K562 (cell line): ENCODE measurements around the gene LRMDA. TPM values are rescaled to one million over a fixed set of nuclear protein-coding genes. Genes with fewer than 3 reads are reported as not detected.

ENCODE experiments used
- ATAC-seq: fragments of 200-7000 bp; cut with Tn5 transposase; 3 replicates; pipeline ENCODE4 v1.9.1; 2020; ENCODE audit warnings: moderate library complexity
- BruUV-seq: library from RNA; stranded (reverse); fragments of 400-500 nt; replicated peaks from 2 replicates; lab custom pipeline; 2021; lab: Mats Ljungman, UMichigan
- CTCF ChIA-PET: fragments of 300-600 bp; formaldehyde crosslinking; extraction: SDS; loops from one replicate; lab custom pipeline; 2021; ENCODE audit warnings: low intra/inter-chr PET ratio; lab: Yijun Ruan, JAX
- POLR2A ChIA-PET: fragments of 300-600, 350-650 bp; sonication (Branson Sonifier 250); formaldehyde crosslinking; extraction: SDS; loops from one replicate; lab custom pipeline; 2021; ENCODE audit warnings: antibody characterized with exemption, inconsistent platforms; lab: Yijun Ruan, JAX
- DNase-seq, 4 experiments: peaks; one replicate each; pipeline versions ENCODE4 v3.0.0 to v3.0.0-alpha.2; 2011 to 2018; ENCODE audit warnings: low spot score in 3 of 4, mixed read lengths in 3 of 4; ENCODE audit errors: extremely low read depth in 1 of 4
- FAIRE-seq: peaks from 2 replicates; lab custom pipeline; 2011; peaks lifted over from hg19 to GRCh38; lab: Jason Lieb, UNC
- H2AFZ ChIP-seq: 2 replicates; pipeline ENCODE4 v1.6.0; 2011; ENCODE audit warnings: low read depth, low read length, control low read depth, inconsistent platforms
- H3K27ac ChIP-seq: fragments of 200-600 bp; 3 replicates; pipeline ENCODE4 v1.8.0; 2011; ENCODE audit warnings: low read depth, mild to moderate bottlenecking, control low read depth, inconsistent platforms, low read length, moderate library complexity, mixed read lengths; ENCODE audit errors: extremely low read depth
- H3K27me3 ChIP-seq, 2 experiments: fragments of 300-600 bp in 1 of 2; 2 replicates in 1 of 2; 3 replicates in 1 of 2; pipeline versions ENCODE4 v1.6.0 to v1.8.0; 2011; ENCODE audit warnings: inconsistent platforms in 2 of 2, low read length in 2 of 2, mild to moderate bottlenecking in 1 of 2, mixed read lengths in 1 of 2, moderate library complexity in 1 of 2; ENCODE audit not compliant: control insufficient read depth in 2 of 2, insufficient read depth in 2 of 2
- H3K36me3 ChIP-seq: fragments of 300-600 bp; 3 replicates; pipeline ENCODE4 v1.8.0; 2011; ENCODE audit warnings: mild to moderate bottlenecking, low read length, inconsistent platforms; ENCODE audit not compliant: control insufficient read depth, insufficient read depth
- H3K4me1 ChIP-seq, 2 experiments: fragments of 200-600 bp in 1 of 2; replicated peaks in 1 of 2; 2 replicates in 1 of 2; 3 replicates in 1 of 2; pipeline versions ENCODE4 v1.5.1 to v1.8.0; 2011; ENCODE audit warnings: inconsistent platforms in 2 of 2, low read length in 2 of 2, mild to moderate bottlenecking in 1 of 2, mixed read lengths in 1 of 2, moderate library complexity in 1 of 2; ENCODE audit not compliant: control insufficient read depth in 2 of 2, insufficient read depth in 2 of 2
- H3K4me2 ChIP-seq: 2 replicates; pipeline ENCODE4 v1.6.1; 2011; ENCODE audit warnings: low read length, control low read depth, inconsistent platforms, mixed read lengths; ENCODE audit not compliant: insufficient read depth
- H3K4me3 ChIP-seq: fragments of 200-600 bp; sonication (generic), shearing (Covaris generic); 2 replicates; pipeline ENCODE4 v1.5.1; 2016; ENCODE audit warnings: control low read depth, inconsistent platforms
- H3K79me2 ChIP-seq: fragments of 200-600 bp; 3 replicates; pipeline ENCODE4 v1.8.0; 2011; ENCODE audit warnings: low read length, inconsistent platforms; ENCODE audit not compliant: control insufficient read depth, insufficient read depth
- H3K9ac ChIP-seq, 2 experiments: 2 replicates each; pipeline versions ENCODE4 v1.6.0 to v1.6.1; 2011; ENCODE audit warnings: low read depth in 2 of 2, low read length in 2 of 2, control low read depth in 1 of 2, inconsistent platforms in 1 of 2, mild to moderate bottlenecking in 1 of 2, mixed read lengths in 1 of 2; ENCODE audit not compliant: insufficient read depth in 1 of 2
- H3K9me1 ChIP-seq: one replicate; pipeline ENCODE4 v1.6.0; 2011; ENCODE audit warnings: inconsistent platforms, mild to moderate bottlenecking, low read length, moderate library complexity; ENCODE audit not compliant: control insufficient read depth, insufficient read depth
- H3K9me3 ChIP-seq: replicated peaks from 2 replicates; pipeline ENCODE4 v1.5.1; 2011; ENCODE audit warnings: low read depth, low read length, inconsistent platforms; ENCODE audit not compliant: control insufficient read depth, insufficient read depth
- H4K20me1 ChIP-seq: replicated peaks from 2 replicates; pipeline ENCODE4 v1.6.1; 2011; ENCODE audit warnings: low read length, inconsistent platforms, mixed read lengths; ENCODE audit not compliant: control insufficient read depth, insufficient read depth
- BCOR ChIP-seq: fragments of 450-650 bp; IDR thresholded peaks from 2 replicates; pipeline ENCODE4 v1.6.1; 2016
- CBFA2T2 ChIP-seq: fragments of 450-650 bp; conservative IDR thresholded peaks from 2 replicates; pipeline ENCODE4 v1.6.1; 2017; ENCODE audit warnings: mild to moderate bottlenecking
- CREM ChIP-seq: IDR thresholded peaks from 2 replicates; pipeline ENCODE4 v1.6.1; 2014; ENCODE audit warnings: antibody characterized with exemption, low read depth
- DPF2 ChIP-seq: fragments of 450-650 bp; IDR thresholded peaks from 2 replicates; pipeline ENCODE4 v1.6.1; 2016
- ELK1 ChIP-seq: sonication (generic); formaldehyde crosslinking; IDR thresholded peaks from 2 replicates; pipeline ENCODE4 v1.8.1; 2022; ENCODE audit warnings: missing genetic modification reagents
- FUS ChIP-seq: fragments of 200-400 bp; formaldehyde crosslinking; optimal IDR thresholded peaks from 2 replicates; pipeline ENCODE3; 2017; ENCODE audit warnings: low read depth, low read length
- GABPB1 ChIP-seq: sonication (generic); formaldehyde crosslinking; IDR thresholded peaks from 2 replicates; pipeline ENCODE4 v1.8.0; 2022; ENCODE audit warnings: mild to moderate bottlenecking, missing genetic modification reagents
- HDAC8 ChIP-seq: fragments of 450-650 bp; IDR thresholded peaks from 2 replicates; pipeline ENCODE4 v1.6.1; 2016; ENCODE audit warnings: mild to moderate bottlenecking, missing genetic modification characterization, moderate library complexity, missing compliant biosample characterization
- HOXB6 ChIP-seq: fragments of 250-450 bp; sonication (Bioruptor Pico); IDR thresholded peaks from 2 replicates; pipeline ENCODE4 v1.5.1; 2022; ENCODE audit warnings: mild to moderate bottlenecking, borderline replicate concordance
- IRF2 ChIP-seq: sonication (generic); formaldehyde crosslinking; IDR thresholded peaks from 2 replicates; pipeline ENCODE4 v1.8.1; 2022; ENCODE audit warnings: mild to moderate bottlenecking, missing genetic modification reagents
- KLF16 ChIP-seq: IDR thresholded peaks from 2 replicates; pipeline ENCODE4 v1.6.1; 2016; ENCODE audit warnings: antibody characterized with exemption
- MAX ChIP-seq: sonication (generic); formaldehyde crosslinking; IDR thresholded peaks from 2 replicates; pipeline ENCODE4 v1.9.0; 2022; ENCODE audit warnings: mild to moderate bottlenecking, missing genetic modification reagents
- NFE2 ChIP-seq: IDR thresholded peaks from 2 replicates; pipeline ENCODE4 v1.6.1; 2014; ENCODE audit warnings: antibody characterized with exemption, low read depth
- NRF1 ChIP-seq, 2 experiments: fragments of 450-650 bp; IDR thresholded peaks in 1 of 2; conservative IDR thresholded peaks in 1 of 2; 2 replicates each; pipeline ENCODE4 v1.6.1; 2014; ENCODE audit warnings: mild to moderate bottlenecking in 2 of 2
- RAD51 ChIP-seq: fragments of 450-650 bp; IDR thresholded peaks from 2 replicates; pipeline ENCODE4 v1.7.1; 2016; ENCODE audit warnings: low read depth, mild to moderate bottlenecking, borderline replicate concordance
- SIN3A ChIP-seq, 2 experiments: fragments of 150-350 bp in 1 of 2; IDR thresholded peaks; 2 replicates each; pipeline ENCODE4 v1.6.1; 2011 to 2016; ENCODE audit warnings: borderline replicate concordance in 2 of 2, low read depth in 2 of 2, low read length in 2 of 2, mild to moderate bottlenecking in 2 of 2, moderate library complexity in 2 of 2; ENCODE audit not compliant: control insufficient read depth in 1 of 2
- SMARCE1 ChIP-seq: fragments of 450-650 bp; IDR thresholded peaks from 2 replicates; pipeline ENCODE4 v1.7.1; 2016; ENCODE audit warnings: mild to moderate bottlenecking
- SOX6 ChIP-seq: fragments of 450-650 bp; IDR thresholded peaks from 2 replicates; pipeline ENCODE4 v1.6.1; 2014; ENCODE audit warnings: mild to moderate bottlenecking
- STAG1 ChIP-seq: sonication (generic); formaldehyde crosslinking; IDR thresholded peaks from 2 replicates; pipeline ENCODE4 v1.5.0; 2020; ENCODE audit warnings: missing genetic modification reagents, borderline replicate concordance
- ZBTB17 ChIP-seq: fragments of 450-650 bp; formaldehyde crosslinking; IDR thresholded peaks from 2 replicates; pipeline ENCODE4 v1.4.0; 2020; ENCODE audit warnings: mild to moderate bottlenecking
- ZNF707 ChIP-seq: fragments of 250-450 bp; sonication (Bioruptor Pico); conservative IDR thresholded peaks from 2 replicates; pipeline ENCODE4 v1.8.0; 2022; ENCODE audit warnings: inconsistent platforms, mild to moderate bottlenecking, moderate library complexity
- WGBS: fragments of 100-300 bp; shearing (Covaris generic); methylation state at CpG from one replicate; pipeline ENCODE4 v1.1.6; 2016; ENCODE audit warnings: low coverage, mixed read lengths; ENCODE audit not compliant: insufficient coverage; ENCODE audit errors: missing lambda C conversion rate; 5-methylcytosine and 5-hydroxymethylcytosine counted together
- in situ Hi-C: fragments of 300-500 bp; cut with MboI; formaldehyde crosslinking; loops from 4 replicates; pipeline ENCODE4 v1.15.0; 2018; ENCODE audit warnings: inconsistent platforms, mixed read lengths
- intact Hi-C: fragments of 100-400 bp; cut with micrococcal nuclease; formaldehyde crosslinking; loops from 2 replicates; pipeline ENCODE4 v1.14.2; 2022
- polyA plus RNA-seq, 8 experiments: library from polyadenylated mRNA; depleted of rRNA in 4 of 8; stranded (reverse) in 5 of 8; unstranded in 3 of 8; fragments of >200 nt; fragmentation: Nextera tagmentation in 2 of 8; fragmentation: Illumina TruSeq in 1 of 8; extraction: Ambion mirVana in 2 of 8; extraction: Trizol in 1 of 8; gene quantifications; 2 replicates each; pipeline versions ENCODE4 v1.2.1 to v1.2.3, GENCODE V29; 2011 to 2014; ENCODE audit warnings: inconsistent platforms in 1 of 8, missing spikeins in 1 of 8
- total RNA-seq, 7 experiments: library from RNA; depleted of rRNA in 6 of 7; stranded (reverse); fragments of >200 nt in 6 of 7; fragmentation: Illumina TruSeq in 2 of 7; extraction: Trizol in 2 of 7; gene quantifications; 2 replicates each; pipeline versions ENCODE4 v1.2.1 to v1.2.3, GENCODE V29; 2011 to 2021; ENCODE audit warnings: low replicate concordance in 1 of 7
- TF ChIP-seq, protein P1 (sequence below): fragments of 450-650 bp; conservative IDR thresholded peaks from 2 replicates; pipeline ENCODE4 v1.6.1; 2016; ENCODE audit warnings: missing genetic modification characterization, low read depth, mild to moderate bottlenecking, control low read depth, missing compliant biosample characterization
- TF ChIP-seq, protein P2 (sequence below): sonication (generic); formaldehyde crosslinking; IDR thresholded peaks from 2 replicates; pipeline ENCODE4 v1.5.0; 2020; ENCODE audit warnings: missing genetic modification reagents

Gene LRMDA
- total and polyA plus RNA-seq, 9 of the 15 experiments (the other 6 are each of a cell fraction or from before 2014, with no cell fraction given): 0.25 TPM; not detected in 8

- TF ChIP-seq HOXB6 (CRISPR knock-in tag) (no peak), ZNF707 (CRISPR knock-in tag) (no peak), SIN3A (IDR thresholded peaks at IDR 0.05; ENCODE audit: borderline replicate concordance in 2 of 2, control insufficient read depth in 1 of 2, low read depth in 2 of 2, low read length in 2 of 2) (no peak), NRF1 (conservative IDR thresholded peaks at IDR 0.05 in 1 of 2, IDR thresholded peaks at IDR 0.05 in 1 of 2) (no peak), IRF2 (no peak), CBFA2T2 (no peak), HDAC8 (tag) (no peak), CREM (no peak), FUS (no peak)
These were observed 1091.1 kb downstream of the LRMDA start (continued) for GRCh38 chr10:76522547-76522946.

DNA sequence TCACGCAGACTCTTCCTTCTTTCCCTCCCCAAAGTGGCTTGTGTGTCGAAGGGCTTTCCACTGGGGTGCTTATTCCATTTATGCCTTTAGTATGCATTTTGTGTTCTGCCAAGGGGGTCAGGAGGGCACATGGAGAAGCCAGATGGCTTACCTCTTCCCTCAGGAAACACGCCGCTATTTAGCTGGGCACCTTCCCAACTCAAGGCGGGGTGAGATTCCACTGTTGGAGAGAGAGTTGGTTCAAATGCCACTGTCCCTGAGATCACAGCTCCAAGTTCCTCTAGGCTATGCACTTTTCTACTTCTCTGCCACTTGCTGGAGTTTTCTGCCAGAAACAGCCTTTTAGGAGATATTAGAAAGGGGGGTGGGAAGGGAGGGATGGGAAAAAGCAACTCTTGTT, 1091.8 kb downstream of the LRMDA start:
- Histone ChIP-seq H3K9me1 (no peaks in the 10 kb centered on the region), H3K36me3 (no peaks in the 10 kb centered on the region), H4K20me1 (no peaks in the 10 kb centered on the region), H2AFZ (no peak overlapping the region), H3K4me2 (no peak overlapping the region), H3K4me1 (no peaks in the 10 kb centered on the region), H3K27ac (no peak overlapping the region), H3K4me3 (no peak overlapping the region), H3K9ac (no peak overlapping the region), H3K27me3 (no peaks in the 10 kb centered on the region), H3K9me3 (no peaks in the 10 kb centered on the region), H3K79me2 (no peaks in the 10 kb centered on the region)
- no peak for ATAC-seq
- no TSS peak for BruUV-seq
- 1% methylated on average over 5 of the region's 5 CpGs for WGBS
- intact Hi-C loops: no loop called here
- ChIA-PET CTCF (no interaction called here), POLR2A (no interaction called here)
- no peak for DNase-seq
- no peak for FAIRE-seq
- in situ Hi-C loops: no loop called here
- TF ChIP-seq KLF16 (no peak), BCOR (no peak), ZBTB17 (no peak), MAX (CRISPR knock-in tag) (no peak), NFE2 (no peak), RAD51 (no peak), DPF2 (no peak), SOX6 (no peak), STAG1 (no peak), SMARCE1 (no peak), ELK1 (CRISPR knock-in tag) (no peak), GABPB1 (CRISPR knock-in tag) (no peak)
- TF ChIP-seq, protein P1, sequence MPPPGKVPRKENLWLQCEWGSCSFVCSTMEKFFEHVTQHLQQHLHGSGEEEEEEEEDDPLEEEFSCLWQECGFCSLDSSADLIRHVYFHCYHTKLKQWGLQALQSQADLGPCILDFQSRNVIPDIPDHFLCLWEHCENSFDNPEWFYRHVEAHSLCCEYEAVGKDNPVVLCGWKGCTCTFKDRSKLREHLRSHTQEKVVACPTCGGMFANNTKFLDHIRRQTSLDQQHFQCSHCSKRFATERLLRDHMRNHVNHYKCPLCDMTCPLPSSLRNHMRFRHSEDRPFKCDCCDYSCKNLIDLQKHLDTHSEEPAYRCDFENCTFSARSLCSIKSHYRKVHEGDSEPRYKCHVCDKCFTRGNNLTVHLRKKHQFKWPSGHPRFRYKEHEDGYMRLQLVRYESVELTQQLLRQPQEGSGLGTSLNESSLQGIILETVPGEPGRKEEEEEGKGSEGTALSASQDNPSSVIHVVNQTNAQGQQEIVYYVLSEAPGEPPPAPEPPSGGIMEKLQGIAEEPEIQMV (tag): no peak
- TF ChIP-seq, protein P2, sequence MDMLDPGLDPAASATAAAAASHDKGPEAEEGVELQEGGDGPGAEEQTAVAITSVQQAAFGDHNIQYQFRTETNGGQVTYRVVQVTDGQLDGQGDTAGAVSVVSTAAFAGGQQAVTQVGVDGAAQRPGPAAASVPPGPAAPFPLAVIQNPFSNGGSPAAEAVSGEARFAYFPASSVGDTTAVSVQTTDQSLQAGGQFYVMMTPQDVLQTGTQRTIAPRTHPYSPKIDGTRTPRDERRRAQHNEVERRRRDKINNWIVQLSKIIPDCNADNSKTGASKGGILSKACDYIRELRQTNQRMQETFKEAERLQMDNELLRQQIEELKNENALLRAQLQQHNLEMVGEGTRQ (CRISPR knock-in tag): no peak
